Ovary (tissue), 9 donors: Measurements from ENCODE around the gene TKTL1. TPM values are rescaled to one million over a fixed set of nuclear protein-coding genes. Genes with fewer than 3 reads are reported as not detected.
A peak's percentile ranks its signal among the peaks of the same experiment; 100 is the strongest.

ENCODE experiments used
- DNase-seq, 5 donors: peaks; one replicate each; pipeline ENCODE4 v3.0.0-alpha.2; 2019 to 2020
- H3K27ac ChIP-seq, 2 donors: fragments of 200-600 bp; one replicate each; pipeline versions ENCODE4 v1.5.1 to v1.8.0; 2019 to 2022
- H3K27me3 ChIP-seq: fragments of 200-600 bp; one replicate; pipeline ENCODE4 v1.8.0; 2022
- H3K36me3 ChIP-seq: fragments of 200-600 bp; sonication (generic); one replicate; pipeline ENCODE4 v1.5.1; 2019
- H3K4me1 ChIP-seq: one replicate; pipeline ENCODE4 v1.8.1; 2013; ENCODE audit warnings: mild to moderate bottlenecking, moderate library complexity; ENCODE audit not compliant: insufficient read depth
- H3K4me3 ChIP-seq: fragments of 200-600 bp; sonication (generic); one replicate; pipeline ENCODE4 v1.5.1; 2017
- H3K9me3 ChIP-seq, 2 donors: fragments of 200-600 bp in 1 of 2; sonication (generic) in 1 of 2; one replicate each; pipeline versions ENCODE4 v1.5.1 to v1.8.1; 2013 to 2019; ENCODE audit warnings: mild to moderate bottlenecking in 1 of 2, moderate library complexity in 1 of 2
- EP300 ChIP-seq: sonication (generic); formaldehyde crosslinking; IDR thresholded peaks from one replicate; pipeline ENCODE4 v1.6.1; 2017; ENCODE audit warnings: antibody characterized with exemption
- POLR2A ChIP-seq: fragments of 450-650 bp; IDR thresholded peaks from one replicate; pipeline ENCODE4 v1.6.1; 2017; ENCODE audit warnings: antibody characterized with exemption, mild to moderate bottlenecking, moderate library complexity
- WGBS, 3 donors: extraction: QIAGEN DNeasy Blood & Tissue Kit in 1 of 3; methylation state at CpG; one replicate each; pipeline versions ENCODE4 v1.1.5 to v1.1.7; 2013 to 2017; 5-methylcytosine and 5-hydroxymethylcytosine counted together
- intact Hi-C, 4 donors: fragments of 100-400 bp; cut with DNase I; formaldehyde crosslinking; loops; one replicate each; pipeline versions ENCODE4 v1.11.0 to v1.15.1; 2022 to 2023
- polyA plus RNA-seq, 2 donors: library from polyadenylated mRNA; stranded (reverse); fragments of 200-250 nt in 1 of 2; fragments of 350-450 nt in 1 of 2; fragmentation: Illumina TruSeq in 1 of 2; extraction: RNeasy Lipid Tissue Mini Kit (QIAGEN cat#74804) in 1 of 2; gene quantifications; one replicate each; pipeline ENCODE4 v1.2.3, GENCODE V29; 2013 to 2014
- total RNA-seq, 7 donors: library from RNA; depleted of rRNA in 2 of 7; stranded (reverse); fragments of >200 nt in 2 of 7; fragmentation: NEBNext Ultra II Directional in 3 of 7; extraction: Animal tissue kit (Norgen Biotek cat#: 25700) in 3 of 7; gene quantifications; one replicate each; pipeline versions ENCODE4 v1.1.0 to v1.2.4, GENCODE V29; 2016 to 2023
- TF ChIP-seq, protein P1 (sequence below), 3 donors: fragments of 450-650 bp in 2 of 3; fragments of 200-600 bp in 1 of 3; IDR thresholded peaks; one replicate each; pipeline versions ENCODE4 v1.5.1 to v1.8.0; 2016 to 2022; ENCODE audit warnings: antibody characterized with exemption in 3 of 3, mild to moderate bottlenecking in 1 of 3
- donor health status: DM: no; HTN: no; CAD: no; lungs with moderate emphysema.
- donor health status: DM: no; HTN: no; CAD: no.
- donor health status: Bipolar disorder and iron deficiency.
- donor health status: DM: yes; HTN: yes; CAD: no.
- donor health status: DM: no; HTN: no; CAD: no.
- donor health status: DM: yes; HTN: yes; CAD: no.

The TKTL1 gene
- total and polyA plus RNA-seq, 9 donors: 0.12 to 0.91 (median 0.30) TPM; not detected in 3

- intact Hi-C loops: no loop called here
- H3K27me3 ChIP-seq: no peaks in the 10 kb centered on the region
- peak in 1 of 5 donors; percentile 34 for DNase-seq
- no peak for TF ChIP-seq EP300
- TF ChIP-seq, protein P1, sequence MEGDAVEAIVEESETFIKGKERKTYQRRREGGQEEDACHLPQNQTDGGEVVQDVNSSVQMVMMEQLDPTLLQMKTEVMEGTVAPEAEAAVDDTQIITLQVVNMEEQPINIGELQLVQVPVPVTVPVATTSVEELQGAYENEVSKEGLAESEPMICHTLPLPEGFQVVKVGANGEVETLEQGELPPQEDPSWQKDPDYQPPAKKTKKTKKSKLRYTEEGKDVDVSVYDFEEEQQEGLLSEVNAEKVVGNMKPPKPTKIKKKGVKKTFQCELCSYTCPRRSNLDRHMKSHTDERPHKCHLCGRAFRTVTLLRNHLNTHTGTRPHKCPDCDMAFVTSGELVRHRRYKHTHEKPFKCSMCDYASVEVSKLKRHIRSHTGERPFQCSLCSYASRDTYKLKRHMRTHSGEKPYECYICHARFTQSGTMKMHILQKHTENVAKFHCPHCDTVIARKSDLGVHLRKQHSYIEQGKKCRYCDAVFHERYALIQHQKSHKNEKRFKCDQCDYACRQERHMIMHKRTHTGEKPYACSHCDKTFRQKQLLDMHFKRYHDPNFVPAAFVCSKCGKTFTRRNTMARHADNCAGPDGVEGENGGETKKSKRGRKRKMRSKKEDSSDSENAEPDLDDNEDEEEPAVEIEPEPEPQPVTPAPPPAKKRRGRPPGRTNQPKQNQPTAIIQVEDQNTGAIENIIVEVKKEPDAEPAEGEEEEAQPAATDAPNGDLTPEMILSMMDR (IDR thresholded peaks at IDR 0.05): no peak
- TF ChIP-seq POLR2A: no peak
- 61 to 73% (median 61%) methylated on average over 10 of the region's 10 CpGs for WGBS, 3 donors
- H3K4me3 ChIP-seq: no peak overlapping the region
- no peak overlapping the region for H3K27ac ChIP-seq
- H3K4me1 ChIP-seq: peaks cover 2% of the 10 kb centered on the region
- no peaks in the 10 kb centered on the region for H3K9me3 ChIP-seq
- H3K36me3 ChIP-seq: no peaks in the 10 kb centered on the region
Measured at GRCh38 chrX:154321594-154321993, 26.0 kb downstream of the TKTL1 start.

DNA sequence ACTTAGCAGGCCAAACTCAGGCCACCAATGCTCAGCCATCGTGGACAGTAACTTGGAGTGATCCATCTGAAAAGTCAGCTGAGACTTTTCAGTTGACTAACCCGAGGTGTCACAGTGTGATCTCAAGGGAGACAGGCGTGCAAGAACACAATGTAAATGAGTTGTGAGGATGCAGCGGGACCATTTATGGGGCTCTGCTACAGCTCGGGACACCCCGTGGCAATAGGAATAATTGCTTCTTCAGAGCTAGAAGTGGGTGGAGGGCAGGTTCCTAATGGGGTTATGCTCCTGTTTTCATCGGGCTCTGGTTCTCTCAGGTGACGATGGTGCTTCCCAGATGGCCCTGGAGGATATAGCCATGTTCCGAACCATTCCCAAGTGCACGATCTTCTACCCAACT, 27.3 kb downstream of the TKTL1 start:
- 74 to 80% (median 79%) methylated on average over 10 of the region's 10 CpGs for WGBS, 3 donors
- H3K27ac ChIP-seq: no peak overlapping the region
- no peak for TF ChIP-seq EP300
- TF ChIP-seq POLR2A: no peak
- no peaks in the 10 kb centered on the region for H3K36me3 ChIP-seq
- no peak overlapping the region for H3K4me3 ChIP-seq
- H3K4me1 ChIP-seq: peaks cover 2% of the 10 kb centered on the region
- intact Hi-C loops: no loop called here
- no peaks in the 10 kb centered on the region for H3K27me3 ChIP-seq
- DNase-seq: no peak
- no peaks in the 10 kb centered on the region for H3K9me3 ChIP-seq

- WGBS, 3 donors: 59 to 71% (median 70%) methylated on average over 7 of the region's 7 CpGs
Measured at GRCh38 chrX:154323537-154323936, 27.9 kb downstream of the TKTL1 start.

GRCh38 chrX:154325541-154325940, 29.9 kb downstream of the TKTL1 start:
- Histone ChIP-seq H3K36me3 (no peaks in the 10 kb centered on the region), H3K9me3 (no peaks in the 10 kb centered on the region), H3K4me1 (peaks cover 2% of the 10 kb centered on the region), H3K27ac (no peak overlapping the region), H3K27me3 (no peaks in the 10 kb centered on the region), H3K4me3 (no peak overlapping the region)
- no peak for DNase-seq
- TF ChIP-seq, protein P1 (IDR thresholded peaks at IDR 0.05): no peak
- TF ChIP-seq POLR2A: no peak
- no peak for TF ChIP-seq EP300
- 42 to 61% (median 43%) methylated on average over 8 of the region's 8 CpGs for WGBS, 3 donors
- intact Hi-C loops: no loop called here

More at GRCh38 chrX:154323537-154323936, 27.9 kb downstream of the TKTL1 start:
- no peaks in the 10 kb centered on the region for H3K9me3 ChIP-seq
- no peaks in the 10 kb centered on the region for H3K27me3 ChIP-seq
- intact Hi-C loops: no loop called here
- peaks cover 2% of the 10 kb centered on the region for H3K4me1 ChIP-seq
- H3K36me3 ChIP-seq: no peaks in the 10 kb centered on the region
- no peak for TF ChIP-seq EP300
- TF ChIP-seq, protein P1 (IDR thresholded peaks at IDR 0.05): no peak
- no peak for TF ChIP-seq POLR2A
- DNase-seq: no peak
- H3K27ac ChIP-seq: no peak overlapping the region
- no peak overlapping the region for H3K4me3 ChIP-seq

DNA sequence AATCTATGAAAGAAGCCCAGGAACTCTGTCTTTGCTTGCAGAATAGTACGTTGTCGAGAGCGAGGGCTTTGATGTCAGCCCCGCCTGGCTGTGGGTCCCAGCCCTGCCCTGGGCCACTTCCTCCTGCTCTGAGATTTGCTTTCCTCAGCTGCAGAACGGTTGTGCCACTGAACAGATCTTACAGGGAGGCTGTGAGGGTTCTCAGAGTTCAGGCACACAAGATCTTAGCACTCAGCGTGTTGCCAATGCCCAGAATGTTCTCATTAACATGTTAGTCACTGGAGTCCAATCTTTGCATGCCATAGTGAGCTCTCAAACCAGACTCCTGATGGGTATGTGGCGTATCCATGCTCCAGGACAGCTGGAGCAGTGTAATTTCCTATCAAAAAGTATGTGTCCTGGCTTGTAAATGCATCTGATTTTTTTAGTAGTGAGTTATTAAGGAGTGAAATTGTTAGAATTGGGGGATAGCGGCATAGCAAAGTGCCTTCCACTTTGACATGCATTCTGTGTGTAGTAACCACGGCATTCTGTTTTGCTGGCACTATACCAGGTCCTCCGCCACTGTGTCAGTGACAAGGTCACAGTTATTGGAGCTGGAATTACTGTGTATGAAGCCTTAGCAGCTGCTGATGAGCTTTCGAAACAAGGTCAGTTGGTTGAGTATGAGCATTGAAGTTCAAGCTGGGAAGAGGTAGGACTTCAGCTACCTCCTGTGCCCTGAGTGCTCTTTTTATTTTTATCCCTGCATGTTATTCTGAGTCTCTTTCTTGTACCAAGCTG, 31.6 kb downstream of the TKTL1 start:
- DNase-seq: no peak
- no peak for TF ChIP-seq EP300
- TF ChIP-seq, protein P1 (IDR thresholded peaks at IDR 0.05): no peak
- no peak for TF ChIP-seq POLR2A
- peaks cover 2% of the 10 kb centered on the region for H3K4me1 ChIP-seq
- 46 to 57% (median 47%) methylated on average over 11 of the region's 11 CpGs for WGBS, 3 donors
- no peaks in the 10 kb centered on the region for H3K9me3 ChIP-seq
- no peaks in the 10 kb centered on the region for H3K36me3 ChIP-seq
- H3K4me3 ChIP-seq: no peak overlapping the region
- no peaks in the 10 kb centered on the region for H3K27me3 ChIP-seq
- intact Hi-C loops: no loop called here
- H3K27ac ChIP-seq: no peak overlapping the region
